GM23338 (cell line): ENCODE measurements around the gene TSPAN32. TPM values are rescaled to one million over a fixed set of nuclear protein-coding genes. Genes with fewer than 3 reads are reported as not detected.

Source experiments
- ATAC-seq: fragments of 200-7000 bp; cut with Tn5 transposase; 3 replicates; pipeline ENCODE4 v1.9.1; 2020
- DNase-seq: peaks from one replicate; pipeline ENCODE4 v3.0.0-alpha.2; 2015; ENCODE audit warnings: low spot score
- H2AFZ ChIP-seq: fragments of 200-600 bp; sonication (generic); 2 replicates; pipeline ENCODE4 v1.8.0; 2016; ENCODE audit warnings: antibody characterized with exemption, mild to moderate bottlenecking, moderate library complexity
- H3F3A ChIP-seq: fragments of 200-600 bp; sonication (generic); replicated peaks from 2 replicates; pipeline ENCODE4 v1.8.0; 2017; ENCODE audit warnings: antibody characterized with exemption, mixed run types, low read depth
- H3K27ac ChIP-seq: fragments of 200-600 bp; sonication (generic); 2 replicates; pipeline ENCODE4 v1.6.1; 2016; ENCODE audit warnings: low read depth
- H3K27me3 ChIP-seq: fragments of 200-600 bp; sonication (generic); 2 replicates; pipeline ENCODE4 v1.8.0; 2016; ENCODE audit warnings: mild to moderate bottlenecking, mixed run types, moderate library complexity; ENCODE audit not compliant: insufficient read depth
- H3K36me3 ChIP-seq: fragments of 200-600 bp; sonication (generic); 2 replicates; pipeline ENCODE4 v1.8.0; 2016; ENCODE audit warnings: mild to moderate bottlenecking; ENCODE audit not compliant: insufficient read depth
- H3K4me1 ChIP-seq: fragments of 200-600 bp; sonication (generic); 2 replicates; pipeline ENCODE4 v1.8.0; 2016; ENCODE audit warnings: mild to moderate bottlenecking, moderate library complexity; ENCODE audit not compliant: insufficient read depth
- H3K4me2 ChIP-seq: fragments of 200-600 bp; sonication (generic); 2 replicates; pipeline ENCODE4 v1.7.1; 2017; ENCODE audit warnings: mixed run types
- H3K4me3 ChIP-seq: fragments of 200-600 bp; sonication (generic); 2 replicates; pipeline ENCODE4 v1.6.1; 2016; ENCODE audit warnings: mixed run types
- H3K79me2 ChIP-seq: fragments of 200-600 bp; sonication (generic); replicated peaks from 2 replicates; pipeline ENCODE4 v1.8.0; 2017; ENCODE audit warnings: mild to moderate bottlenecking; ENCODE audit not compliant: insufficient read depth
- H3K9me2 ChIP-seq: fragments of 200-600 bp; sonication (generic); 2 replicates; pipeline ENCODE4 v1.8.0; 2017; ENCODE audit not compliant: insufficient read depth
- H4K20me1 ChIP-seq: fragments of 200-600 bp; sonication (generic); replicated peaks from 2 replicates; pipeline ENCODE4 v1.8.0; 2017; ENCODE audit warnings: mild to moderate bottlenecking; ENCODE audit not compliant: insufficient read depth
- H3K27ac Mint-ChIP-seq: 2 replicates; pipeline ENCODE4 v1.8.0; 2020; ENCODE audit warnings: inconsistent platforms, mild to moderate bottlenecking, moderate library complexity, mixed read lengths
- H3K27me3 Mint-ChIP-seq: 3 replicates; pipeline ENCODE4 v1.8.0; 2022; ENCODE audit warnings: low read depth, mild to moderate bottlenecking, moderate library complexity, mixed read lengths, inconsistent platforms; ENCODE audit not compliant: insufficient read depth, poor library complexity
- H3K36me3 Mint-ChIP-seq: 3 replicates; pipeline ENCODE4 v1.8.0; 2021; ENCODE audit warnings: low read depth, mild to moderate bottlenecking, inconsistent platforms, moderate library complexity, mixed read lengths
- H3K4me1 Mint-ChIP-seq: 3 replicates; pipeline ENCODE4 v1.8.0; 2020; ENCODE audit warnings: mild to moderate bottlenecking, inconsistent platforms, mixed read lengths
- H3K4me3 Mint-ChIP-seq: 3 replicates; pipeline ENCODE4 v1.8.0; 2021; ENCODE audit warnings: moderate library complexity, mild to moderate bottlenecking, inconsistent platforms, mixed read lengths
- H3K9me3 Mint-ChIP-seq: 3 replicates; pipeline ENCODE4 v1.8.0; 2020; ENCODE audit warnings: moderate library complexity, mild to moderate bottlenecking, inconsistent platforms, mixed read lengths
- EZH2 ChIP-seq: fragments of 200-600 bp; sonication (generic); IDR thresholded peaks from one replicate; pipeline ENCODE4 v1.8.0; 2017; ENCODE audit warnings: antibody characterized with exemption, mild to moderate bottlenecking, low read depth; ENCODE audit not compliant: unreplicated experiment
- JUNB ChIP-seq: IDR thresholded peaks from one replicate; pipeline ENCODE4 v1.6.1; 2016; ENCODE audit warnings: antibody characterized with exemption; ENCODE audit not compliant: unreplicated experiment
- NANOG ChIP-seq: IDR thresholded peaks from 2 replicates; pipeline ENCODE4 v1.6.1; 2016; ENCODE audit warnings: antibody characterized with exemption, borderline replicate concordance
- POLR2AphosphoS5 ChIP-seq: IDR thresholded peaks from 2 replicates; pipeline ENCODE4 v1.6.1; 2016; ENCODE audit warnings: antibody characterized with exemption, low read depth
- STAT1 ChIP-seq: IDR thresholded peaks from one replicate; pipeline ENCODE4 v1.6.1; 2016; ENCODE audit warnings: antibody characterized with exemption; ENCODE audit not compliant: unreplicated experiment
- ZNF114 ChIP-seq: fragments of 250-450 bp; sonication (Bioruptor Pico); IDR thresholded peaks from 2 replicates; pipeline ENCODE4 v1.5.0; 2020; ENCODE audit warnings: mild to moderate bottlenecking, moderate library complexity
- ZNF462 ChIP-seq: fragments of 250-450 bp; sonication (Bioruptor Pico); IDR thresholded peaks from 2 replicates; pipeline ENCODE4 v1.5.0; 2020; ENCODE audit warnings: mild to moderate bottlenecking, moderate library complexity
- polyA plus RNA-seq: library from polyadenylated mRNA; unstranded; fragments of >200 nt; fragmentation: Nextera tagmentation; extraction: Ambion mirVana; gene quantifications from 2 replicates; pipeline ENCODE4 v1.2.1, GENCODE V29; 2016
- total RNA-seq: library from RNA; depleted of rRNA; stranded (reverse); fragments of >200 nt; shearing (Covaris generic); gene quantifications from 2 replicates; pipeline ENCODE4 v1.2.3, GENCODE V29; 2014
- TF ChIP-seq, protein P1 (sequence below), 2 experiments: fragments of 200-600 bp in 1 of 2; sonication (generic) in 1 of 2; conservative IDR thresholded peaks; 2 replicates each; pipeline versions ENCODE4 v1.5.1 to v1.6.1; 2016 to 2017; ENCODE audit warnings: antibody characterized with exemption in 2 of 2, low read depth in 2 of 2, mild to moderate bottlenecking in 2 of 2, moderate library complexity in 1 of 2

TSPAN32 gene
- total and polyA plus RNA-seq, 2 experiments from 2014 or later: not detected

DNA sequence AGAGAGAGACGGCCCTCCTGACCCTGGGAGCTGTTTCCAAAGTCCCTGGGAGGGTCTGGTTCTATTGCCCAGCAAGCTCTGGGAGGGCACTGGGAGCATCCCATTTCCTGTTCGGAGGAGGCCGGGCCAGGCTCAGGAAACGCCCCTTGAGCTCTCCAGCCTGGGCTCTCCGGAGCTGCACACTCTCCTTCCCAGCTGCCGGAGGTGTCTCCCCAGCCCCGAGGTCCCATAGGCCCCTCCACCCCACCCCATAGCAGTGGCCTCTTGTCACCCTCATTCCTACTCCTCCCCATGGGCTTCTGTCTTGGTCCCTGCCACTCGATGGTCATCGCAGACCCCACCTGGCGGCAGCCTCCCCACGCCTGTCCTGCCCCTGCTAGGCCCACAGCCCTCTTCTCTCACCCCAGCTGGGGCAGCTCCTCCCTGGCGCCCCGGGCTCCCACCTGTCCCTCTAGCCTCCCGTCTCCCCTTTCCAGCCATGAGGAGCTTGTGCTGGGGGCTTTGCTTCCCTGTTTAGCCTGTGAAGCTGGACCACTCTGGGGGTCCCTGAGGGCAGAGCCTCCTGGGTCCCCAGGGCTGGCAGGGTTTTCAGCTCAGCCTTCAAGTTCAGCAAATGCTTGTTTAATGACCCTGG is 2.8 kb downstream of the TSPAN32 start (continued):
- TF ChIP-seq ZNF462 (CRISPR knock-in tag): no peak
- TF ChIP-seq, protein P1, sequence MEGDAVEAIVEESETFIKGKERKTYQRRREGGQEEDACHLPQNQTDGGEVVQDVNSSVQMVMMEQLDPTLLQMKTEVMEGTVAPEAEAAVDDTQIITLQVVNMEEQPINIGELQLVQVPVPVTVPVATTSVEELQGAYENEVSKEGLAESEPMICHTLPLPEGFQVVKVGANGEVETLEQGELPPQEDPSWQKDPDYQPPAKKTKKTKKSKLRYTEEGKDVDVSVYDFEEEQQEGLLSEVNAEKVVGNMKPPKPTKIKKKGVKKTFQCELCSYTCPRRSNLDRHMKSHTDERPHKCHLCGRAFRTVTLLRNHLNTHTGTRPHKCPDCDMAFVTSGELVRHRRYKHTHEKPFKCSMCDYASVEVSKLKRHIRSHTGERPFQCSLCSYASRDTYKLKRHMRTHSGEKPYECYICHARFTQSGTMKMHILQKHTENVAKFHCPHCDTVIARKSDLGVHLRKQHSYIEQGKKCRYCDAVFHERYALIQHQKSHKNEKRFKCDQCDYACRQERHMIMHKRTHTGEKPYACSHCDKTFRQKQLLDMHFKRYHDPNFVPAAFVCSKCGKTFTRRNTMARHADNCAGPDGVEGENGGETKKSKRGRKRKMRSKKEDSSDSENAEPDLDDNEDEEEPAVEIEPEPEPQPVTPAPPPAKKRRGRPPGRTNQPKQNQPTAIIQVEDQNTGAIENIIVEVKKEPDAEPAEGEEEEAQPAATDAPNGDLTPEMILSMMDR (conservative IDR thresholded peaks at IDR 0.05; ENCODE audit: low read depth in 2 of 2): no peak
- TF ChIP-seq STAT1: no peak
- TF ChIP-seq POLR2AphosphoS5: no peak
- no peak for TF ChIP-seq EZH2

DNA sequence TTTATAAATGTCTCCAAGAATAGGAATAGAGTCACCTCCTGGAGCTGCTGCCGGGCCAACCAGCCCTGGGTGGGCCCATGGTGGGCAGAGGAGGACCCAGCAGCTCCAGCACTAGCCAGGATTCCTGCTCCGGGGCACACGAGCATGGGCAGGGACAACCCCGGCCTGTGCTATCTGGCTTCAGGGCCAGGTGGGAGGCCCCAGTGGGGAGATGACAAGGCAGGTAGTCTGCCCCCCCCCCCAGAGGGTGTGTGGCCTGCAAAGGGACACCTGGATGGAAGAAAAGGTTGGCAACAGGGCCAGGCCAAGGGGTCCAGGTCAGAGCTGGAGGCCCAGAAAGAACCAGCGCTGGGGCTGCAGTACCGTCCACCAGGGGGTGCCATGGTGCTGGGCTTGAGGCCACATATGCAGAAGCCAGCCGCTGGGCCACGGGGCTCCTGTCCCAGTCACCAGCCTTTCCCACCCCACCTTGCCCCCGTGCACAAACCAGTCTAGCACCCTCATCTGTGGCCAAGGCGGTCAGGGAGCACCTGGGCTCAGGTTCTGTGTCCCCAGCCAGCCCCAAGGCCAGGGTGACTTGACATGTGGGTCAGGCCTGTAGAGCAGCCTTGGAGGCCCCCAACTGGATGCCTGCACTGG is 3.4 kb downstream of the TSPAN32 start:
- peaks cover 7% of the 10 kb centered on the region for H3K4me1 Mint-ChIP-seq

More for the DNA sequence above, 3.4 kb downstream of the TSPAN32 start:
- DNase-seq (peak; percentile 89), ATAC-seq (peak; percentile 90)
- Histone ChIP-seq H4K20me1 (no peaks in the 10 kb centered on the region), H3F3A (no peaks in the 10 kb centered on the region), H3K9me2 (no peaks in the 10 kb centered on the region), H3K4me1 (no peaks in the 10 kb centered on the region), H2AFZ (0 out of 2 replicates have a peak overlapping the region, but pooled peaks have one; percentile 66), H3K27ac (no peak overlapping the region), H3K79me2 (no peaks in the 10 kb centered on the region), H3K36me3 (no peaks in the 10 kb centered on the region), H3K27me3 (no peaks in the 10 kb centered on the region), H3K4me2 (no peak overlapping the region), H3K4me3 (no peak overlapping the region)
- H3K27me3 Mint-ChIP-seq: peaks cover 5% of the 10 kb centered on the region
- H3K4me3 Mint-ChIP-seq: no peak overlapping the region
- no peaks in the 10 kb centered on the region for H3K36me3 Mint-ChIP-seq
- no peaks in the 10 kb centered on the region for H3K9me3 Mint-ChIP-seq
- H3K27ac Mint-ChIP-seq: no peak overlapping the region
- TF ChIP-seq JUNB: no peak
- TF ChIP-seq, protein P1 (conservative IDR thresholded peaks at IDR 0.05; ENCODE audit: low read depth in 2 of 2): peak; percentile 69 to 93
- TF ChIP-seq NANOG: no peak
- no peak for TF ChIP-seq ZNF114 (CRISPR knock-in tag)
